A172 (cell line): ENCODE data around the gene OR1L8. TPM values are rescaled to one million over a fixed set of nuclear protein-coding genes. Genes with fewer than 3 reads are reported as not detected.

Experiments used
- DNase-seq: peaks from one replicate; pipeline ENCODE4 v3.0.0-alpha.2; 2015; ENCODE audit warnings: low spot score
- total RNA-seq: library from RNA; depleted of rRNA; stranded (reverse); fragments of >200 nt; shearing (Covaris generic); gene quantifications from 2 replicates; pipeline ENCODE4 v1.2.3, GENCODE V29; 2014; rRNA removed

OR1L8 gene
- total RNA-seq, 1 experiment from 2014 or later, result not detected

DNA sequence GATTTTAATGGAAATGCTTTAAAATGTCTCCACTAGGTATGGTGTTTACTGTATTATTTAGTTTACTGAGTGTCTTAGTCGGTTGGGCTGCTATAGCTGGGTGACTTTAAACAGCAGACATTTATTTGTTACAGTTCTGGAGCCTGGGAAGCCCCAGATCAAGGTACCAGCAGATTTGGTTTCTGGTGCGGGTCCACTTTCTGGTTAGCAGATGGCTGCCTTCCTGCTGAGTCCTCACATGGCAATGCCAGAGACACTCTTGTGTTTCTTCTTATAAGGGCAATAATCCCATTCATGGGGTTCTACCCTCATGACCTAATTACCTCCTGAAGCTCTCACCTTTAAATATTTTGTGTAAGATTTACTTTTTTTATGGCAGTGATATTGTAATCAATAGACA is 65.0 kb downstream of the OR1L8 start:
- no peak for DNase-seq

Other genes with a start within 250 kb of the OR1L8 start
- gene PTGS1, start 212.4 kb downstream of the OR1L8 start, total RNA-seq, result 0.29 TPM in 1 of 2 replicates, not detected in the other
- not detected in 2 replicates for gene OR1J1, start 105.5 kb downstream of the OR1L8 start, total RNA-seq
- not detected in 2 replicates for gene OR1J2, start 72.6 kb downstream of the OR1L8 start, total RNA-seq
- not detected in 2 replicates for gene OR1J4, start 64.2 kb downstream of the OR1L8 start, total RNA-seq
- gene OR1N1, start 56.1 kb downstream of the OR1L8 start, total RNA-seq, result not detected in 2 replicates
- gene OR1N2, start 30.3 kb downstream of the OR1L8 start, total RNA-seq, result not detected in 2 replicates
- not detected in 2 replicates for gene OR1Q1, start 31.4 kb upstream of the OR1L8 start, total RNA-seq
- gene OR1B1, start 74.2 kb upstream of the OR1L8 start, total RNA-seq, result not detected in 2 replicates
- not detected in 2 replicates for gene OR1L1, start 78.3 kb upstream of the OR1L8 start, total RNA-seq
- gene OR1L3, start 91.7 kb upstream of the OR1L8 start, total RNA-seq, result not detected in 2 replicates
- gene OR1L4, start 140.6 kb upstream of the OR1L8 start, total RNA-seq, result not detected in 2 replicates
- gene OR1L6, start 158.9 kb upstream of the OR1L8 start, total RNA-seq, result not detected in 2 replicates
- gene OR5C1, start 205.5 kb upstream of the OR1L8 start, total RNA-seq, result not detected in 2 replicates
- gene OR1K1, start 216.7 kb upstream of the OR1L8 start, total RNA-seq, result not detected in 2 replicates
- 51.6 and 54.3 TPM in 2 replicates for gene PDCL, start 245.2 kb upstream of the OR1L8 start, total RNA-seq